ENCODE data around the gene MAGI2. TPM values are rescaled to one million over a fixed set of nuclear protein-coding genes. Genes with fewer than 3 reads are reported as not detected.
A peak's percentile ranks its signal among the peaks of the same experiment; 100 is the strongest.

Gene MAGI2
- total RNA-seq, 1 experiment from 2014 or later, result 6.2 TPM

- Histone ChIP-seq H3K27me3 (ENCODE audit: control insufficient read depth, insufficient read depth, low read length) (no peaks in the 10 kb centered on the region), H3K4me3 (ENCODE audit: insufficient read depth, low read depth, low read length) (no peak overlapping the region), H3K36me3 (replicated peaks; ENCODE audit: control insufficient read depth, insufficient read depth, low read length) (no peaks in the 10 kb centered on the region)
- peak; percentile 47 for DNase-seq
Observed at GRCh38 chr7:78226059-78226719, 1227.3 kb downstream of the MAGI2 start.

- Histone ChIP-seq H3K36me3 (replicated peaks; ENCODE audit: control insufficient read depth, insufficient read depth, low read length) (no peaks in the 10 kb centered on the region), H3K27me3 (ENCODE audit: control insufficient read depth, insufficient read depth, low read length) (no peaks in the 10 kb centered on the region), H3K4me3 (ENCODE audit: insufficient read depth, low read depth, low read length) (no peak overlapping the region)
- no peak for DNase-seq
Observed at GRCh38 chr7:78225534-78225933, 1227.9 kb downstream of the MAGI2 start.

- no peak overlapping the region for H3K4me3 ChIP-seq (ENCODE audit: insufficient read depth, low read depth, low read length)
- H3K36me3 ChIP-seq (replicated peaks; ENCODE audit: control insufficient read depth, insufficient read depth, low read length), result no peaks in the 10 kb centered on the region
- no peak for DNase-seq
- H3K27me3 ChIP-seq (ENCODE audit: control insufficient read depth, insufficient read depth, low read length), result no peaks in the 10 kb centered on the region
Observed at GRCh38 chr7:78224923-78225322, 1228.5 kb downstream of the MAGI2 start.

GRCh38 chr7:78223598-78223997, 1229.9 kb downstream of the MAGI2 start:
- Histone ChIP-seq H3K36me3 (replicated peaks; ENCODE audit: control insufficient read depth, insufficient read depth, low read length) (no peaks in the 10 kb centered on the region), H3K27me3 (ENCODE audit: control insufficient read depth, insufficient read depth, low read length) (no peaks in the 10 kb centered on the region)
- no peak for DNase-seq

GRCh38 chr7:78222001-78222751, 1231.3 kb downstream of the MAGI2 start:
- no peaks in the 10 kb centered on the region for H3K27me3 ChIP-seq (ENCODE audit: control insufficient read depth, insufficient read depth, low read length)
- no peaks in the 10 kb centered on the region for H3K36me3 ChIP-seq (replicated peaks; ENCODE audit: control insufficient read depth, insufficient read depth, low read length)
- no peak for DNase-seq
- no peak overlapping the region for H3K4me3 ChIP-seq (ENCODE audit: insufficient read depth, low read depth, low read length)

More at GRCh38 chr7:78223598-78223997, 1229.9 kb downstream of the MAGI2 start:
- no peak overlapping the region for H3K4me3 ChIP-seq (ENCODE audit: insufficient read depth, low read depth, low read length)

- no peaks in the 10 kb centered on the region for H3K27me3 ChIP-seq (ENCODE audit: control insufficient read depth, insufficient read depth, low read length)
- DNase-seq, result no peak
- H3K36me3 ChIP-seq (replicated peaks; ENCODE audit: control insufficient read depth, insufficient read depth, low read length), result no peaks in the 10 kb centered on the region
- no peak overlapping the region for H3K4me3 ChIP-seq (ENCODE audit: insufficient read depth, low read depth, low read length)
Observed at GRCh38 chr7:78220754-78221153, 1232.7 kb downstream of the MAGI2 start.

- Histone ChIP-seq H3K4me3 (ENCODE audit: insufficient read depth, low read depth, low read length) (no peak overlapping the region), H3K27me3 (ENCODE audit: control insufficient read depth, insufficient read depth, low read length) (no peaks in the 10 kb centered on the region), H3K36me3 (replicated peaks; ENCODE audit: control insufficient read depth, insufficient read depth, low read length) (no peaks in the 10 kb centered on the region)
- DNase-seq, result no peak
Observed at GRCh38 chr7:78218876-78219275, 1234.6 kb downstream of the MAGI2 start.

GRCh38 chr7:78218051-78218450, 1235.4 kb downstream of the MAGI2 start:
- Histone ChIP-seq H3K4me3 (ENCODE audit: insufficient read depth, low read depth, low read length) (no peak overlapping the region), H3K36me3 (replicated peaks; ENCODE audit: control insufficient read depth, insufficient read depth, low read length) (no peaks in the 10 kb centered on the region), H3K27me3 (ENCODE audit: control insufficient read depth, insufficient read depth, low read length) (no peaks in the 10 kb centered on the region)
- no peak for DNase-seq

GRCh38 chr7:78215199-78215598, 1238.3 kb downstream of the MAGI2 start:
- DNase-seq, result no peak
- no peak overlapping the region for H3K4me3 ChIP-seq (ENCODE audit: insufficient read depth, low read depth, low read length)
- H3K36me3 ChIP-seq (replicated peaks; ENCODE audit: control insufficient read depth, insufficient read depth, low read length), result no peaks in the 10 kb centered on the region
- no peaks in the 10 kb centered on the region for H3K27me3 ChIP-seq (ENCODE audit: control insufficient read depth, insufficient read depth, low read length)

GRCh38 chr7:78213402-78213801, 1240.1 kb downstream of the MAGI2 start:
- no peak for DNase-seq
- Histone ChIP-seq H3K36me3 (replicated peaks; ENCODE audit: control insufficient read depth, insufficient read depth, low read length) (no peaks in the 10 kb centered on the region), H3K4me3 (ENCODE audit: insufficient read depth, low read depth, low read length) (no peak overlapping the region), H3K27me3 (ENCODE audit: control insufficient read depth, insufficient read depth, low read length) (no peaks in the 10 kb centered on the region)

- H3K36me3 ChIP-seq (replicated peaks; ENCODE audit: control insufficient read depth, insufficient read depth, low read length), result no peaks in the 10 kb centered on the region
- no peaks in the 10 kb centered on the region for H3K27me3 ChIP-seq (ENCODE audit: control insufficient read depth, insufficient read depth, low read length)
- H3K4me3 ChIP-seq (ENCODE audit: insufficient read depth, low read depth, low read length), result no peak overlapping the region
- DNase-seq, result no peak
Observed at GRCh38 chr7:78212476-78213060, 1240.9 kb downstream of the MAGI2 start.

GRCh38 chr7:78207269-78207668, 1246.2 kb downstream of the MAGI2 start:
- Histone ChIP-seq H3K4me3 (ENCODE audit: insufficient read depth, low read depth, low read length) (no peak overlapping the region), H3K27me3 (ENCODE audit: control insufficient read depth, insufficient read depth, low read length) (no peaks in the 10 kb centered on the region), H3K36me3 (replicated peaks; ENCODE audit: control insufficient read depth, insufficient read depth, low read length) (no peaks in the 10 kb centered on the region)
- no peak for DNase-seq

- Histone ChIP-seq H3K27me3 (ENCODE audit: control insufficient read depth, insufficient read depth, low read length) (no peaks in the 10 kb centered on the region), H3K4me3 (ENCODE audit: insufficient read depth, low read depth, low read length) (no peak overlapping the region), H3K36me3 (replicated peaks; ENCODE audit: control insufficient read depth, insufficient read depth, low read length) (no peaks in the 10 kb centered on the region)
- DNase-seq, result no peak
Observed at GRCh38 chr7:78206769-78207168, 1246.7 kb downstream of the MAGI2 start.

GRCh38 chr7:78203042-78203720, 1250.3 kb downstream of the MAGI2 start:
- no peak overlapping the region for H3K4me3 ChIP-seq (ENCODE audit: insufficient read depth, low read depth, low read length)
- H3K27me3 ChIP-seq (ENCODE audit: control insufficient read depth, insufficient read depth, low read length), result no peaks in the 10 kb centered on the region
- no peak for DNase-seq
- H3K36me3 ChIP-seq (replicated peaks; ENCODE audit: control insufficient read depth, insufficient read depth, low read length), result no peaks in the 10 kb centered on the region

GRCh38 chr7:78198756-78199155, 1254.7 kb downstream of the MAGI2 start:
- H3K27me3 ChIP-seq (ENCODE audit: control insufficient read depth, insufficient read depth, low read length), result no peaks in the 10 kb centered on the region
- no peak overlapping the region for H3K4me3 ChIP-seq (ENCODE audit: insufficient read depth, low read depth, low read length)
- DNase-seq, result no peak
- no peaks in the 10 kb centered on the region for H3K36me3 ChIP-seq (replicated peaks; ENCODE audit: control insufficient read depth, insufficient read depth, low read length)
